ENCODE data around the gene RDH12.

Gene RDH12

GRCh38 chr14:67719866-67720265 lies 18.2 kb downstream of the RDH12 start:
- TF ChIP-seq MAX (IDR thresholded peaks at IDR 0.05): no peak
- TF ChIP-seq ZBTB7A (IDR thresholded peaks at IDR 0.05; ENCODE audit: low read depth): no peak
- no peak for TF ChIP-seq FOXM1 (IDR thresholded peaks at IDR 0.05; ENCODE audit: borderline replicate concordance, low read depth)
- no peak for TF ChIP-seq REST (IDR thresholded peaks at IDR 0.05; ENCODE audit: low read depth)
- TF ChIP-seq EP300 (IDR thresholded peaks at IDR 0.05; ENCODE audit: borderline replicate concordance): no peak
- TF ChIP-seq EGR1 (IDR thresholded peaks at IDR 0.05): no peak
- no peak for TF ChIP-seq CREB1 (IDR thresholded peaks at IDR 0.05; ENCODE audit: low read depth)
- TF ChIP-seq TAF1 (IDR thresholded peaks at IDR 0.05; ENCODE audit: low read depth): no peak
- TF ChIP-seq TCF12 (IDR thresholded peaks at IDR 0.05; ENCODE audit: low read depth): no peak
- TF ChIP-seq YY1 (IDR thresholded peaks at IDR 0.05; ENCODE audit: low read depth): no peak
- no peak for TF ChIP-seq RAD21 (IDR thresholded peaks at IDR 0.05; ENCODE audit: low read depth)
- TF ChIP-seq, protein P1, sequence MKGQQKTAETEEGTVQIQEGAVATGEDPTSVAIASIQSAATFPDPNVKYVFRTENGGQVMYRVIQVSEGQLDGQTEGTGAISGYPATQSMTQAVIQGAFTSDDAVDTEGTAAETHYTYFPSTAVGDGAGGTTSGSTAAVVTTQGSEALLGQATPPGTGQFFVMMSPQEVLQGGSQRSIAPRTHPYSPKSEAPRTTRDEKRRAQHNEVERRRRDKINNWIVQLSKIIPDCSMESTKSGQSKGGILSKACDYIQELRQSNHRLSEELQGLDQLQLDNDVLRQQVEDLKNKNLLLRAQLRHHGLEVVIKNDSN (IDR thresholded peaks at IDR 0.05): no peak
- TF ChIP-seq NFIC (IDR thresholded peaks at IDR 0.05): no peak
- no peak for TF ChIP-seq CEBPB (IDR thresholded peaks at IDR 0.05)
- no peak for TF ChIP-seq TEAD4 (IDR thresholded peaks at IDR 0.05)

DNA sequence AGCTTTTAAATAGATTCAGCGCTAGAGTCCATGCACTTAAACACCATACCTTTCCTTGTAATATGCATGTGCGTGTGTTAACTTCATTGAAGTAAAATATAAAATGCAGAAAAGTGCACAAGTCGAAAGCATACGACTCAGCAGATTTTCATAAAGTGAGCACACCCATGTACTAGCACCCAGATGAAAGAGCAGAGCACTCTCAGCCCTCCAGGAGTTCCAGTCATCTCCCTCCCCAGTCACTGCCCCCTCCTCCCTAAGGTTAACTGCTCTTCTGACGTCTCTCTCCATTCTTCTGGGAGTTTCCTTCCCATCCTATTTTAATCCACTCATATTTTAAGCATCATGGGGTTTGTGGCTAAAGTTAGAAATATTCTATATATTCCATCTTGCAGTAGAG lies 20.2 kb downstream of the RDH12 start:
- TF ChIP-seq CREB1 (IDR thresholded peaks at IDR 0.05; ENCODE audit: low read depth): no peak
- TF ChIP-seq, protein P1 (IDR thresholded peaks at IDR 0.05): no peak
- no peak for TF ChIP-seq MAX (IDR thresholded peaks at IDR 0.05)
- no peak for TF ChIP-seq YY1 (IDR thresholded peaks at IDR 0.05; ENCODE audit: low read depth)
- no peak for TF ChIP-seq TEAD4 (IDR thresholded peaks at IDR 0.05)
- no peak for TF ChIP-seq FOXM1 (IDR thresholded peaks at IDR 0.05; ENCODE audit: borderline replicate concordance, low read depth)
- no peak for TF ChIP-seq CEBPB (IDR thresholded peaks at IDR 0.05)
- TF ChIP-seq EGR1 (IDR thresholded peaks at IDR 0.05): no peak
- TF ChIP-seq ZBTB7A (IDR thresholded peaks at IDR 0.05; ENCODE audit: low read depth): no peak
- TF ChIP-seq NFIC (IDR thresholded peaks at IDR 0.05): no peak
- TF ChIP-seq EP300 (IDR thresholded peaks at IDR 0.05; ENCODE audit: borderline replicate concordance): no peak
- no peak for TF ChIP-seq TCF12 (IDR thresholded peaks at IDR 0.05; ENCODE audit: low read depth)
- no peak for TF ChIP-seq REST (IDR thresholded peaks at IDR 0.05; ENCODE audit: low read depth)
- TF ChIP-seq RAD21 (IDR thresholded peaks at IDR 0.05; ENCODE audit: low read depth): no peak
- TF ChIP-seq TAF1 (IDR thresholded peaks at IDR 0.05; ENCODE audit: low read depth): no peak

DNA sequence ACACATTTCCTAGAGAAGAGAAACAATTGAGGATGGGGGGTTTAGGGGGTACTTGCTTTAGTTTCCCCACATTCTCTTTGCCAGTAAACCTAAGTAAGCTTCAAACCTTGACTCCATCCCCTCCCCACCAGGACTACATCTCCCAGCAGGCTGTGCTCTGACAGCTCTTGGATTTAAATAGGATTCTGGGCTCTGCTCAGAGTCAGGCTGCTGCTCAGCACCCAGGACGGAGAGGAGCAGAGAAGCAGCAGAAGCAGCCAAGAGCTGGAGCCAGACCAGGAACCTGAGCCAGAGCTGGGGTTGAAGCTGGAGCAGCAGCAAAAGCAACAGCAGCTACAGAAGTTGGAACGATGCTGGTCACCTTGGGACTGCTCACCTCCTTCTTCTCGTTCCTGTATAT lies 20.6 kb downstream of the RDH12 start:
- no peak for TF ChIP-seq REST (IDR thresholded peaks at IDR 0.05; ENCODE audit: low read depth)
- no peak for TF ChIP-seq TEAD4 (IDR thresholded peaks at IDR 0.05)
- TF ChIP-seq CREB1 (IDR thresholded peaks at IDR 0.05; ENCODE audit: low read depth): no peak
- no peak for TF ChIP-seq NFIC (IDR thresholded peaks at IDR 0.05)
- TF ChIP-seq CEBPB (IDR thresholded peaks at IDR 0.05): no peak
- no peak for TF ChIP-seq YY1 (IDR thresholded peaks at IDR 0.05; ENCODE audit: low read depth)
- no peak for TF ChIP-seq TCF12 (IDR thresholded peaks at IDR 0.05; ENCODE audit: low read depth)
- no peak for TF ChIP-seq ZBTB7A (IDR thresholded peaks at IDR 0.05; ENCODE audit: low read depth)
- TF ChIP-seq EGR1 (IDR thresholded peaks at IDR 0.05): no peak
- no peak for TF ChIP-seq RAD21 (IDR thresholded peaks at IDR 0.05; ENCODE audit: low read depth)
- no peak for TF ChIP-seq MAX (IDR thresholded peaks at IDR 0.05)
- TF ChIP-seq TAF1 (IDR thresholded peaks at IDR 0.05; ENCODE audit: low read depth): no peak
- TF ChIP-seq FOXM1 (IDR thresholded peaks at IDR 0.05; ENCODE audit: borderline replicate concordance, low read depth): no peak
- TF ChIP-seq, protein P1 (IDR thresholded peaks at IDR 0.05): no peak
- no peak for TF ChIP-seq EP300 (IDR thresholded peaks at IDR 0.05; ENCODE audit: borderline replicate concordance)

Measured in Ishikawa (cell line).